HEK293 (cell line): ENCODE results near the gene ZNF737.

Source experiments
- CTCF ChIA-PET: fragments of 350-600 bp; formaldehyde crosslinking; extraction: SDS; loops from one replicate; lab custom pipeline; 2021; ENCODE audit warnings: antibody characterized with exemption; lab: Yijun Ruan, JAX
- POLR2A ChIA-PET: fragments of 300-600 bp; formaldehyde crosslinking; extraction: SDS; loops from one replicate; lab custom pipeline; 2020; ENCODE audit warnings: antibody characterized with exemption, inconsistent platforms; lab: Yijun Ruan, JAX
- H3K27ac ChIP-seq: fragments of 200-500 bp; sonication (Bioruptor generic); 2 replicates; pipeline ENCODE4 v1.5.1; 2014; ENCODE audit warnings: low read depth, low read length, control low read depth, inconsistent platforms; ENCODE audit errors: extremely low read depth
- H3K36me3 ChIP-seq, 2 experiments: fragments of 200-500 bp in 1 of 2; sonication (Bioruptor generic) in 1 of 2; 1 replicate in 1 of 2; 2 replicates in 1 of 2; pipeline ENCODE4 v1.5.1; 2014 to 2017; ENCODE audit warnings: inconsistent platforms in 2 of 2, low read length in 2 of 2; ENCODE audit not compliant: control insufficient read depth in 2 of 2, insufficient read depth in 1 of 2
- H3K4me1 ChIP-seq: fragments of 200-500 bp; sonication (Bioruptor generic); 2 replicates; pipeline ENCODE4 v1.5.1; 2014; ENCODE audit warnings: mild to moderate bottlenecking, low read length, inconsistent platforms; ENCODE audit not compliant: control insufficient read depth, insufficient read depth
- H3K4me3 ChIP-seq: 2 replicates; pipeline ENCODE4 v1.5.1; 2011; ENCODE audit warnings: low read depth, mild to moderate bottlenecking, control low read depth, low read length, moderate library complexity
- H3K9me3 ChIP-seq: fragments of 200-500 bp; sonication (Bioruptor generic); 2 replicates; pipeline ENCODE4 v1.5.1; 2014; ENCODE audit warnings: low read depth, low read length, inconsistent platforms; ENCODE audit not compliant: control insufficient read depth, insufficient read depth
- SP3 ChIP-seq: fragments of 450-650 bp; formaldehyde crosslinking; IDR thresholded peaks from 2 replicates; pipeline ENCODE4 v1.5.1; 2016; ENCODE audit warnings: missing biosample characterization, missing genetic modification characterization
- ZNF155 ChIP-seq: fragments of 450-650 bp; formaldehyde crosslinking; IDR thresholded peaks from 2 replicates; pipeline ENCODE4 v1.5.1; 2016; ENCODE audit warnings: missing biosample characterization, missing genetic modification characterization
- ZNF274 ChIP-seq, 2 experiments: fragments of 200-500 bp in 1 of 2; fragments of 450-650 bp in 1 of 2; sonication (Bioruptor generic) in 1 of 2; formaldehyde crosslinking in 1 of 2; IDR thresholded peaks; 2 replicates each; pipeline versions ENCODE4 v1.5.1 to v1.6.1; 2014 to 2016; ENCODE audit warnings: borderline replicate concordance in 1 of 2, inconsistent platforms in 1 of 2, low read length in 1 of 2, missing biosample characterization in 1 of 2, missing genetic modification characterization in 1 of 2
- ZNF335 ChIP-seq: fragments of 450-650 bp; formaldehyde crosslinking; conservative IDR thresholded peaks from 2 replicates; pipeline ENCODE4 v1.5.1; 2016; ENCODE audit warnings: missing biosample characterization, missing genetic modification characterization
- ZNF558 ChIP-seq: fragments of 450-650 bp; formaldehyde crosslinking; IDR thresholded peaks from 2 replicates; pipeline ENCODE4 v1.5.1; 2016; ENCODE audit warnings: missing biosample characterization, missing genetic modification characterization
- ZNF701 ChIP-seq: fragments of 450-650 bp; formaldehyde crosslinking; IDR thresholded peaks from 2 replicates; pipeline ENCODE4 v1.5.1; 2016; ENCODE audit warnings: missing biosample characterization, missing genetic modification characterization
- TF ChIP-seq, protein P1 (sequence below): sonication (generic); formaldehyde crosslinking; IDR thresholded peaks from 2 replicates; pipeline ENCODE4 v1.8.1; 2022; ENCODE audit warnings: mild to moderate bottlenecking, moderate library complexity, missing genetic modification reagents
- TF ChIP-seq, protein P2 (sequence below): fragments of 450-650 bp; formaldehyde crosslinking; IDR thresholded peaks from 2 replicates; pipeline ENCODE4 v1.5.1; 2016; ENCODE audit warnings: missing biosample characterization, missing genetic modification characterization

The ZNF737 gene

DNA sequence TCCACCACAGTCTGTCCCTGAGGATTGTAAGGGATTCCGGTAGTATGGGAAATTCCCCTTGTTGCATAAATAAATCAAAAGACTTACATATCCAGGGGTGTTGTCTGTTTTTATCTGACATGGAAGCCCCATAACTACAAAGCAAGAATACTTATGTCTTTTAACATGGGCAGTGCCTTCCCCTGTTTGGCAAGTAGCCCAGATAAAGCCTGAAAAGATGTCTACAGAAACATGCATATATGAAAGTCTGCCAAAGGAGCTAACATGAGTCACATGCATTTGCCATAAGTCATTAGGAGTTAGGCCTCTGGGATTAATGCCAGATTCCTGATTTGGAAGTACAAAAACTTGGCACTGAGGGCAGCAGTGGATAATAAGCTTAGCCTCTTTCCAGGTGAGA is 62.1 kb downstream of the ZNF737 start:
- CTCF ChIA-PET, result no interaction called here
- Histone ChIP-seq H3K27ac (no peak overlapping the region), H3K36me3 (no peaks in the 10 kb centered on the region), H3K4me1 (no peaks in the 10 kb centered on the region), H3K9me3 (no peaks in the 10 kb centered on the region), H3K4me3 (no peak overlapping the region)
- no peak for TF ChIP-seq ZNF155 (tag by site-specific recombination)
- no peak for TF ChIP-seq SP3 (tag by site-specific recombination)
- TF ChIP-seq, protein P1, sequence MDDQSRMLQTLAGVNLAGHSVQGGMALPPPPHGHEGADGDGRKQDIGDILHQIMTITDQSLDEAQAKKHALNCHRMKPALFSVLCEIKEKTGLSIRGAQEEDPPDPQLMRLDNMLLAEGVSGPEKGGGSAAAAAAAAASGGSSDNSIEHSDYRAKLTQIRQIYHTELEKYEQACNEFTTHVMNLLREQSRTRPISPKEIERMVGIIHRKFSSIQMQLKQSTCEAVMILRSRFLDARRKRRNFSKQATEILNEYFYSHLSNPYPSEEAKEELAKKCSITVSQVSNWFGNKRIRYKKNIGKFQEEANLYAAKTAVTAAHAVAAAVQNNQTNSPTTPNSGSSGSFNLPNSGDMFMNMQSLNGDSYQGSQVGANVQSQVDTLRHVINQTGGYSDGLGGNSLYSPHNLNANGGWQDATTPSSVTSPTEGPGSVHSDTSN (CRISPR knock-in tag), result no peak
- TF ChIP-seq ZNF558, result no peak
- TF ChIP-seq, protein P2, sequence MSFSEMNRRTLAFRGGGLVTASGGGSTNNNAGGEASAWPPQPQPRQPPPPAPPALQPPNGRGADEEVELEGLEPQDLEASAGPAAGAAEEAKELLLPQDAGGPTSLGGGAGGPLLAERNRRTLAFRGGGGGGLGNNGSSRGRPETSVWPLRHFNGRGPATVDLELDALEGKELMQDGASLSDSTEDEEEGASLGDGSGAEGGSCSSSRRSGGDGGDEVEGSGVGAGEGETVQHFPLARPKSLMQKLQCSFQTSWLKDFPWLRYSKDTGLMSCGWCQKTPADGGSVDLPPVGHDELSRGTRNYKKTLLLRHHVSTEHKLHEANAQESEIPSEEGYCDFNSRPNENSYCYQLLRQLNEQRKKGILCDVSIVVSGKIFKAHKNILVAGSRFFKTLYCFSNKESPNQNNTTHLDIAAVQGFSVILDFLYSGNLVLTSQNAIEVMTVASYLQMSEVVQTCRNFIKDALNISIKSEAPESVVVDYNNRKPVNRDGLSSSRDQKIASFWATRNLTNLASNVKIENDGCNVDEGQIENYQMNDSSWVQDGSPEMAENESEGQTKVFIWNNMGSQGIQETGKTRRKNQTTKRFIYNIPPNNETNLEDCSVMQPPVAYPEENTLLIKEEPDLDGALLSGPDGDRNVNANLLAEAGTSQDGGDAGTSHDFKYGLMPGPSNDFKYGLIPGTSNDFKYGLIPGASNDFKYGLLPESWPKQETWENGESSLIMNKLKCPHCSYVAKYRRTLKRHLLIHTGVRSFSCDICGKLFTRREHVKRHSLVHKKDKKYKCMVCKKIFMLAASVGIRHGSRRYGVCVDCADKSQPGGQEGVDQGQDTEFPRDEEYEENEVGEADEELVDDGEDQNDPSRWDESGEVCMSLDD (tag by site-specific recombination), result no peak
- TF ChIP-seq ZNF274 (IDR thresholded peaks at IDR 0.05; ENCODE audit: low read length), result no peak
- no peak for TF ChIP-seq ZNF274 (tag by site-specific recombination; IDR thresholded peaks at IDR 0.05; ENCODE audit: borderline replicate concordance)
- TF ChIP-seq ZNF701, result no peak
- no peak for TF ChIP-seq ZNF335 (tag by site-specific recombination)
- POLR2A ChIA-PET, result no interaction called here
